ENCODE results near the gene SFT2D1. TPM values are rescaled to one million over a fixed set of nuclear protein-coding genes. Genes with fewer than 3 reads are reported as not detected.

Gene SFT2D1
- total RNA-seq, 1 experiment from 2014 or later = 50.7 TPM

DNA sequence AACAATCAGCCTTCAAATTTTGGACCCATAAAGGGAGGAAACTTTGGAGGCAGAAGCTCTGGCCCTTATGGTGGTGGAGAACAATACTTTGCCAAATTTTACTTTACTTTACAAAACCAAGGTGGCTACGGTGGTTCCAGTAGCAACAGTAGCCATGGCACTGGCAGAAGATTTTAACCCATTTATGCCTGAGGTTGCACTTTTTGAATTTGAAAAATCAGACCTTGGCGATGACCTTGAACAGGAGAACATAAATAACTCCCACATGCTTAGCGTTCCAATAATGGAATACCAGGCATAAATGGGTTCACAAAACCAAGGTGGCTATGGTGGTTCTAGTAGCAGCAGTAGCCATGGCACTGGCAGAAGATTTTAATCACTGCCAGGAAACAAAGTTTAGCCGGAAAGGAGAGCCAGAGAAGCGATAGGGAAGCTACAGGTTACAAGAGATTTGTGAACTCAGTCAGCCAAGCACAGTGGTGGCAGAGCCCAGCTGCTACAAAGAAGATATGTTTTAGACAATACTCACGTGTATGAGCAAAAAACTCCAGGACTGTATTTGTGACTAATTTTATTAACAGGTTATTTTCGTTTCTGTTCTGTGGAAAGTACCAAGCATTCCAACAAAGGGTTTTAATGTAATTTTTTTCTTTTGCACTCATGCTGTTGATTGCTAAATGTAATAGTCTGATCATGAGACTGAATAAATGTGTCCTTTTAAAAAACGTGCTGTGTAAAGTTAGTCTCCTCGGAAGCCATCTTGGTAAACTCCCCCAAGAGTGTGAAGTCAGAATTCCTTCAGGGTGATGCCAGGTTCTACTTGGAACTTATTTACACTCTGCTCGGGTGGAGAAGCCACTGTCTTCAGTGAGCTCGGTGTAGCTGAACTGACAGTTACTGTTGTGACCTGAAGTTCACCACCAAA is 6.7 kb downstream of the SFT2D1 start:
- DNase-seq (ENCODE audit: extremely low read depth, low read depth) = no peak

DNA sequence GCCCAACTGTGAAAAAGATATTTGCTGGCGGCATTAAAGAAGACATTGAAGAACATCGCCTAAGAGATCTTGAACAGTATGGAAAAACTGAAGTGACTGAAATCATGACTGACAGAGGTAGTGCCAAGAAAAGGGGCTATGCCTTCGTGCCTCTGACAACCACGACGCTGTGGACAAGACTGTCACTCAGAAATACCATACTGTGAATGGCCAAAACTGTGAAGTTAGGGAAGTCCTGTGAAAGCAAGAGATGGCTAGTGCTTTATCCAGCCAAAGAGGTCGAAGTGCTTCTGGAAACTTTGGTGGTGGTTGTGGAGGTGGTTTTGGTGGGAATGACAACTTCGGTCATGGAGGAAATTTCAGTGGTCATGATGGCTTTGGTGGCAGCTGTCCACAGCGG is 7.5 kb downstream of the SFT2D1 start:
- no peak for DNase-seq (ENCODE audit: extremely low read depth, low read depth)

DNA sequence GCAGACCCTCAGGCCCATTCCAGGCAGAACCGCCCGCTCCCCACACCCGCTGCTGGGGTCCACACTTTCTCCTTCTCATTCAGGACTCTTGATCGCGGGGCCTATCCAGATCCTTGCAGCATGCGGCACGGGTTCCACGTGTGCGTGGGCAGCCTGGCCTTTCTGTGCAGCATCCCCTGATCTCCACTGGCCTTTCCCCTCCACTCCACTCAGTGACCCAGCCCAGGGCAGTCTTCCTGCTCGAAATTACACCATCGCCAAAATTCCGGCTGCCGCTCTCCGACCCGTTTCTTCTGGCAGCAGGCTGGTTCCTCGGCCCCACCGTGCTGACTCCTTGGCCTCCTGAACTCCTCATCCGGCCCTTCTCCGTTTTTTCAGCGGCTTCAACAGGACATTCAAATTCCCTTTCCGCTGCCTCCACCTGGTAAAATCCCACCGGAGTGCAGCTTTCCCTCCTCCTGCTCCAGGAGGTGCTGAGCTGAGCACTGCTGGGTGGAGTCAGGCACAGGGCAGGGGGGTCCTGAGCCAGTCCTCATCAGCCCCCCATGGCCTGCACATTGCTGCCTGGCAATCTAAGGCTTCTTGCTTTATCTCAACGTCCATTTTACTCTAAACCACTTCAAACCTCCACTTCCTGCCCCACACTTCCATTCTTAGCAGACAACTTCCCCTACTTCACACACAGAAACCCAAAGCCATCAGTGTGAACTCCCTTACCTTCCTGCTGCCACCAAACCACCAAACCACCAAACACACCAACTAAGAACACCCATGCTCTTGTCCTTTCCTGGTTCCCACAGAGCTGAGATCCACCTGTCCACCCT is 9.0 kb downstream of the SFT2D1 start:
- no peak for DNase-seq (ENCODE audit: extremely low read depth, low read depth)

- no peak for DNase-seq (ENCODE audit: extremely low read depth, low read depth)
Observed at GRCh38 chr6:166331503-166332415, 10.6 kb downstream of the SFT2D1 start.

DNA sequence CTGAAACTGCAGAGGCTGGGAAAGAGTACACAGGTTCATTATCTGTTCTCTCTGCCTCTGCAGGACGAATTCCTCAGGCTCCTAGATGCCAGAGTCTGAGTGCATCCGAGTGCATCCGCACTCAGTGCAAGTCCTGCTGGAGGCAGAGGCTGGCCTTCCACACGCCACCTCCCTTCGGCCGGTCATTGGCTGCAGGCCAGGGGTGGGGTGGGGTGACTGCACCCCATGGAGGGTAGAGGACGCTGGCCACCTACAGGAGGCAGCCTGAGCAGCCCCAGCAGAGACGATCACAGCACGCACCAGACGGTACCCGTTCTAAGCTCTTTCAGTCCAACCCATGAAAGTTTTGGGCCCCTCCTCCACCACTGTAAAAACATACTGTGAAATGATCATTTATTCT is 11.7 kb downstream of the SFT2D1 start:
- DNase-seq (ENCODE audit: extremely low read depth, low read depth) = peak; percentile 66

DNA sequence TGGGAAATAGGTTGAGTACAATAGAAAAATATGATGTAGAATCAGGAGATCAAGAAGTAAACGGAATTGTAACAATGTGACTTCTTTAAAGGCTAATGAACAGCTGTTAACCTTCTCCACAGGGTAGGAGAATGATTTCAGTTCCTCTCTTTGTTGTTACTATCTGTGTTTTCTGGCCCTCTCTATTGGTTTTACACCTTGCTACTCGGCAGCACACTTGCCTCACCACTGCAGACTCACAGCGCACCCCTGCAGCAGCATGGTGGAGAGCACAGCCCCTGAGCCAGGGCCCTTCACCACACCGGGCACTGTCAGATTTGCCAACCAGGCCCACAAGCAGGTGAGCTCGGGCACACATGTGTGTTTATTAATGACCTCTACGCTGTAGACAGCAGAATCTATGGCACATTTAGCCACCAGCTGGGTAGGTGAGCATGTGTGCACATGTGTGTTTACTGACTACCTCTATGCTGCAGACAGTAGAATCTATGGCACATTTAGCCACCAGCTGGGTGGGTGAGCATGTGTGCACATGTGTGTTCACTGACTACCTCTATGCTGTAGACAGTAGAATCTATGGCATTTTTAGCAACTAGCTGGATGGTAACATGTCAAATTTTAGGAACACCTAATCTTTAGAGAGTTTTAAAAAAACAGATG is 16.8 kb downstream of the SFT2D1 start:
- no peak for DNase-seq (ENCODE audit: extremely low read depth, low read depth)

DNA sequence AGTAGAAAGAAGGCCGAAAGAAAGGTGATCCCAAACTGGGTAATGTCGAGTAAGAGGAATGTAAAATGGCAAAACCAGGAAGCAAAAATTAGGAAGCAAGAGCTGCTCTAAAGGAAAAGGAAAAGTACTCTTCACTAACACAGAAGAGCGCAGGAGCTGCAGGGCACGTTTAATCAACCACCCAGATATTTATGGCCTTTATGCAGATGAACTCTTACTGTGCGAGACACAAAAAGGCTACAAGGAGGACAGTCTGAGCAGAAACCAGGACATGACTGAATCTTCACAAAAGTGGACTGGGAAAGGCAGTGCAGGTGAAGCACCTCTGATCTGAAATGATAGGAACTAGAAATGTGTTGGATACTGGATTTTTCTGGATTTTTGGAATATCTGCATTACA is 18.9 kb downstream of the SFT2D1 start:
- no peak for DNase-seq (ENCODE audit: extremely low read depth, low read depth)

DNA sequence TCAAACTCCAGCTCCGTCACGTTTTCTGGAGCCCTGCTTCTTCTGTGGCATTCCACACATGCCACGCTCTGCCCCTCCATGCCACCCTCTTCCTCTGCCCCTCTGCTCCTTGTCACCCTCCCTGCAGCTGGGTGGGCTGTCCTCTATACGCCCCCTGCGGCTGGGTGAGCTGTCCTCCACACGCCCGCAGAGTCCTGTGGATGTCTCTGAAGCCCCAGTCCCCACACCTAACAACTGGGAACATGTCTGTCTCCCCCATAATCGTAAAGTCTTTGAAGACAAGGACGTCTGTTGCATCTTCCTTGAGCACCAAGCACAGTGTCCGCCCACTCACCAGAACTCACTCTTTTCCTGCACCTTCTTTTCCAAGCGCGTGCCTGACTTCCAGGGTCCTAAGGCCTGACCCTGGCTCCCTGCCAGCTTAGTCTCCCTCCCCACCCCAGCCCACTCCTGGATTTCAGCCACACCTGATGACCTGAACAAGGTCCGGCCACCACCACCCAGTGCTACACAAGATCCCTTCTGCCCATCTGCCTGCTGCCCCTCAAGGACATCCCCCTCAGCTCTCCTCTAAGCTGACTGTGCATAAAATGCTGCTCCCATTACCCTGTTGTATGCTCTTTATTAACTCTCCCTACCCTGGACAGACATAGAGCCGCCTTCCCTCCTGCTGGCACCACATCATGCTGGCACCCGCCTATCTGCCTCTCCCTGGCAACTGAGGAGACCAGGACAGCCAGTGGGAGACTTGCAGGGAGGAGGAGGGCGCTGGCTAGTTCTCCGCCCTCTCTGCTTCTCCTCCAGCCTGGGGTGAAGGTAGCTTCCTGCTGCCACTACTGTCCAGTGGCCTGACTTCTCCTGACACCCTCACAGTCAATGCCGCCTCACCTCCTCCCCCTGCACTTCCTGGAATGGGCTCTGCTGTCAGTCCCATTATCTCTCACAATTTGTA is 23.4 kb downstream of the SFT2D1 start:
- DNase-seq (ENCODE audit: extremely low read depth, low read depth) = no peak

DNA sequence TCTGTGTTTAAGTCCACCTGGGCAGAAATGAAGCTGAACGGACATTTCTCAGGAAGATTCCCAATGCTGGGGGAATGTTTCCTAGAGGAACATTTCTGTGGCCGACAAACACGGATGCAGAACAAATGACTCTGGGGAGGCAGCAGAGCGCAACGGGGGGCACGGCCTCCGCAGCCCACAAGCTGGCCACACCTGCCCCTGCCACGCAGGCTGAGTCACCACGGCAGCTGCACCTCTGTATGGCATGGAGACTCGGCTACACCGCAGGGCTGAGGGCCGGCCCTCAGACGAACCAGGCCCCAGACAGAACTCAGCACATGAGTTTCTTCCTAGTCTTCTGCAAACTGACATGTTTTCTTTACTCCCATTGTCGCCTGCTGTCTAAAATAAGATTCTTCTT is 24.1 kb downstream of the SFT2D1 start:
- no peak for DNase-seq (ENCODE audit: extremely low read depth, low read depth)

DNA sequence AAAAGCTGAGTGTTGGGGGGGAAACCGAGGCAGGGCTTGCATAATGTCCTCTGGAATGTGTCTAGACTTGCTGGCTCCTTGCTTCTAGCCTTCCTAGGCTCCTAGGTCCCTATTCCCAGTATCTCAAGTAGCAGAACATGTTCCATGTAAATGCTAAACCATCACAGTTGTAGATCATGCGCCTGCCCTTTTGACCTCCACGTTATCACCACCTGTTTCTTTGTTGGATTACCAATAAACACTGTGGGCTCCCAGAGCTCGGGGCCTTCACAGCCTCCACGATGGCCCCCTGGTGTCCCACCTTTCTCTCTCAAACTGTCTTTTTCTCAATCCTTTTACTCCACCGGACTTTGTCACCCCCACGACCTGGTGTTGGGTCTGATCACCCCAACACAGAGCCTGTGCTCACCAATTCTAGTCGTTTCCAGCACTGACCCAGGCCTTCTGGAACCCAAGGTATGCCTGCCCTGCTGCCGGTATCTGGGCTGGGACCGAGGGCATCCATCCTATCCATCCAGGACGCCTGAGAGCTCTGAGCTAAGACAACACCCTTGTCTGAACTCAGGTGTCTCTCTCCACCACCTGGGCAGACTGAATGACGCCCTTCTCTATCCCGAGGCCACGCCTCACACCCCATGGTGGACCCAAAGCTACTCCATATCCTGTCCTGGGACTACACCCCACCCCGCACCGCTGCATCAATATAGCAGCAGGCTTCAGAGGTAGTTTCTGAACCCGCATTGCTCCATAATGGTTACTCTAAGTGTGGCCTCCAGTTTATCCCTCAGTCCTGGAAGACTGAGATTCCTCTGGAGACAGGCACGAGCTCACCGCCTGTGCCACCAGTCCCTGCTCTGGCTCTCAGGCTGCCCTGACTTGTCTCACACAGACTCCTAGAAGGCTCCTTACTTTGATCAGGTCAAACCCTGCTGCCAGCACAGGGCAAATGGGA is 24.8 kb downstream of the SFT2D1 start:
- no peak for DNase-seq (ENCODE audit: extremely low read depth, low read depth)

DNA sequence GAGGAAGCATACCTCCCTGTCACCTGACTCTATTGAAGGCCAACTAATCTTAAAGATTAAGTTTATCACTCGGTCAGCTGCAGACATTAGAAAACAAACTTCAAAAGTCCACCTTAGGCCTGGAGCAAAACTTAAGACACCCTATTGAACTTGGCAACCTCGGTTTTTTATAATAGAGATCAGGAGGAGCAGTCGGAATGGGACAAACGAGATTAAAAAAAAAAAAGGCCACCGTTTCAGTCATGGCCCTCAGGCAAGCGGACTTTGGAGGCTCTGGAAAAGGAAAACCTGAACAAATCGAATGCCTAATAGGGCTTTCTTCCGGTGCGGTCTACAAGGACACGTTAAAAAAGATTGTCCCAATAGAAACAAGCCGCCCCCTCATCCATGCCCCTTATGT is 26.9 kb downstream of the SFT2D1 start:
- no peak for DNase-seq (ENCODE audit: extremely low read depth, low read depth)

DNA sequence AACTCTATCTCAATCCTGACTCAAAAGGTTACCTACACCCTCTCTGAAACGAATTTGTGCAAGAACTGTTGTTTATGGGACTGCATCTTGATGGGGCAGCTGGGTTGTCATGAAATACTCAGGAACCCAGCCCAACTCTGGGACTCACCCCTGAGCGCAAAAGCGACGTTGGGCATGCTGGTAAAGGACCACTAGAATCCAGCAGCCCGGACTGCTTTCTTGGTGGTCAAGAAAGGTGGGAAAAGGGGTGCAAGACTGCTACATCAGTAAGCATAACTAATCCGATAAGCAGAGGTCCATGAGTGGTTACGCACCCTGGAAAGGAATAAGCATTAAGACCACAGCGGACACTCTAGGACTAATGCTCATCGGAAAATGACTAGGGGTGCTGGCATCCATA is 27.9 kb downstream of the SFT2D1 start:
- no peak for DNase-seq (ENCODE audit: extremely low read depth, low read depth)

DNA sequence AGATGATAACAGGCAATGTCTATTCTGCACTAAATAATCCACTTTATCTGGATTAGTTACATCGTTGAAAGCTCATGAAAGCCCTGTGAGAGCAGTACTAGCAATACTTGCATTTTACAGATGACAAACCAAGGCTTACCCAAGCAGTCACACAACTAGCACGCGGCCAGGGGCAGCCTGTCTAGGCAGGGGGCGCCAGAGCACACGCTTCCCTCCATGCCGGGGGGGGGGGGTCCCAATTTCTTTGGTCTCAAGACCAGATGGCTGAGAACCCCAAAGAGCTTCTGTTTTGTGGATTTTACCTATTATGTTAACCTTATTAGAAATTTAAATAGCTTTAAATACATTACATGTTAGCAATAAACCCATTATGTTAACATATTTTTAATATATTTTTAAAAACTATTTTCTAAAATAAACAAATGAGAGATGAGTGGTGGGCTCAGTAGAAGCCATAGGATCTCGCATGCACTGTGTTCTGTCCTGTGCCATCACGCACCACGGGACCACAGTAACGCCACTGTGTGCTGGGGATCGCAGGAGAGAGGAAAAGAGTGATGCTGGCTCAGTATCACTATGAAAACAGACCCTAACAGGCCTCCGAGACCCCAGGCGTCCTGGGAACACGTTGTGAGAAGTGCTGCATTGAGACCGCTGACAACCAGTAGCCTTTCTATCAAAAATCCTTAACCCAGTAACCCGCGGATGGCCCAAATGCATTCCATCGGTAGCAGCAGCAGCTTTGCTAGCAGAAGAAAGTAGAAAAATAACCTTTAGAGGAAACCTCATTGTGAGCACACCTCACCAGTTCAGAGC is 28.9 kb downstream of the SFT2D1 start:
- DNase-seq (ENCODE audit: extremely low read depth, low read depth) = peak; percentile 23

- no peak for DNase-seq (ENCODE audit: extremely low read depth, low read depth)
Observed at GRCh38 chr6:166312832-166313231, 29.5 kb downstream of the SFT2D1 start.

DNA sequence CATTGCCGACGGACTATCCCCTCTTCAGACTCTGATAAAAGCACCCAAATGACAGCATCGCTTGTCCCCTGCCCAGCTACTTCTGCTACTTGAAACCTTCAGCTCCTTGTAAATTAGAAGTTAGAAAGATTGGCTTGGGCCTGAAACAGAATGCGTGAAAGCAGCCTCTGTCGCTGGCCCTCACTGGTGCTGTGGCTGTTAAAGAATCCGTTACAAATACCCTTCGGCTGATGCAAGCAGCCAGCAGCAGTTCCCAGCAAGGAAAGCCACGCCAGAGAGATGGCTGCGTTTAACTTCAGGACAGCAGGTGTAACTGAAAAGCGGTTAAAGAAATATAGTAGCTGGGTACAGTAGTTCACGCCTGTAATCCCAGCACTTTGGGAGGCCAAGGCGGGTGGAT is 31.7 kb downstream of the SFT2D1 start:
- DNase-seq (ENCODE audit: extremely low read depth, low read depth) = no peak

DNA sequence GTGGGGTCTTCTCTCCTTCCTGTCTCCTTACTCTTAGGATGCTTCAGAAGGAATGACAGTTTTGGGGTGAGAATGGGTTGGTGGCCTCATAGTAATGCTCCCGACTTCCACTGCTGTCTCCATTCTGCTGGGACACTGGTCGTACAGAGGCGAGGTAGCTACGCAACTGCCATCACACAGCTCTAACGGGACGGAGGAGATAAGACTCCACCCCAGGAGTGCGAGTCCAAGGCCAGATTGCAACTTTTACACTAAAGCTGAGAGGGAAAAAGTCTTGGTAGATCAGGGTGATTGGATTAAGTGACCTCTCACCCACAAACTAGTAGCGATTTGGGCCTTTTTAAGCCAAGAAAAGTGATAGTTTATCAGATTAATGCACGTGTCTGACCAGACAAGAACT is 32.4 kb downstream of the SFT2D1 start:
- DNase-seq (ENCODE audit: extremely low read depth, low read depth) = no peak
